GM21381 (cell line): ENCODE results near the gene INPP4B.

ENCODE experiments used
- ATAC-seq: cut with Tn5 transposase; IDR thresholded peaks from one replicate; pipeline ENCODE4 v1.9.1; 2021; ENCODE audit warnings: mild to moderate bottlenecking, moderate library complexity; ENCODE audit not compliant: unreplicated experiment

INPP4B gene

GRCh38 chr4:142271832-142272231, 574.3 kb downstream of the INPP4B start:
- no peak for ATAC-seq

- ATAC-seq: no peak
Observed at GRCh38 chr4:142267101-142267500, 579.0 kb downstream of the INPP4B start.

- ATAC-seq: no peak
Observed at GRCh38 chr4:142265946-142266345, 580.2 kb downstream of the INPP4B start.

GRCh38 chr4:142265536-142265935, 580.6 kb downstream of the INPP4B start:
- no peak for ATAC-seq

- ATAC-seq: no peak
Observed at GRCh38 chr4:142264961-142265360, 581.1 kb downstream of the INPP4B start.

- ATAC-seq: no peak
Observed at GRCh38 chr4:142262956-142263355, 583.1 kb downstream of the INPP4B start.

- no peak for ATAC-seq
Observed at GRCh38 chr4:142248946-142249345, 597.2 kb downstream of the INPP4B start.

GRCh38 chr4:142243255-142243654, 602.8 kb downstream of the INPP4B start:
- ATAC-seq: no peak

GRCh38 chr4:142242156-142242555, 603.9 kb downstream of the INPP4B start:
- ATAC-seq: no peak

- no peak for ATAC-seq
Observed at GRCh38 chr4:142238589-142238988, 607.5 kb downstream of the INPP4B start.

- ATAC-seq: no peak
Observed at GRCh38 chr4:142236268-142236667, 609.8 kb downstream of the INPP4B start.

- ATAC-seq: no peak
Observed at GRCh38 chr4:142231787-142232186, 614.3 kb downstream of the INPP4B start.

GRCh38 chr4:142230991-142231390, 615.1 kb downstream of the INPP4B start:
- no peak for ATAC-seq

GRCh38 chr4:142226014-142226413, 620.1 kb downstream of the INPP4B start:
- no peak for ATAC-seq

- ATAC-seq: no peak
Observed at GRCh38 chr4:142222127-142222526, 624.0 kb downstream of the INPP4B start.

- no peak for ATAC-seq
Observed at GRCh38 chr4:142218726-142219125, 627.4 kb downstream of the INPP4B start.

GRCh38 chr4:142211444-142211843, 634.7 kb downstream of the INPP4B start:
- ATAC-seq: no peak

GRCh38 chr4:142203505-142203904, 642.6 kb downstream of the INPP4B start:
- ATAC-seq: no peak

GRCh38 chr4:142202404-142203332, 643.4 kb downstream of the INPP4B start:
- ATAC-seq: peak; percentile 67

- ATAC-seq: no peak
Observed at GRCh38 chr4:142201041-142201440, 645.1 kb downstream of the INPP4B start.

GRCh38 chr4:142194905-142195304, 651.2 kb downstream of the INPP4B start:
- ATAC-seq: no peak

GRCh38 chr4:142191901-142192300, 654.2 kb downstream of the INPP4B start:
- no peak for ATAC-seq

- ATAC-seq: no peak
Observed at GRCh38 chr4:142181021-142181420, 665.1 kb downstream of the INPP4B start.
